ENCODE measurements around the gene NR5A1. TPM values are rescaled to one million over a fixed set of nuclear protein-coding genes. Genes with fewer than 3 reads are reported as not detected.

The NR5A1 gene
- total RNA-seq: not detected

GRCh38 chr9:124506931-124507879 lies at the start of gene NR5A1:
Gene NR5A1 (minus strand): TSS chr9:124507399. CDS start chr9:124503395, 4,004 bp downstream.
- TF ChIP-seq EP300 (IDR thresholded peaks at IDR 0.05) (no peak), POLR2A (IDR thresholded peaks at IDR 0.05) (no peak), POLR2AphosphoS5 (IDR thresholded peaks at IDR 0.05) (no peak), CTCF (IDR thresholded peaks at IDR 0.05) (no peak)
- ATAC-seq: no peak
- Histone ChIP-seq H3K4me3 (no peak within 1 kb of the TSS), H3K36me3 (no peaks in the 10 kb centered on the region), H3K9me3 (no peaks in the 10 kb centered on the region), H3K4me1 (peaks cover 0 to 24% (median 13%) of the 10 kb centered on the region in 3 donors), H3K27ac (no peak within 1 kb of the TSS), H3K27me3 (peaks cover 61% of the 10 kb centered on the region)
- 90 to 92% methylated on average over 4 to 7 of the region's 34 CpGs for WGBS, 2 donors (ENCODE audit: low coverage in 1 of 2)

- no peaks in the 10 kb centered on the region for H3K27me3 ChIP-seq
- WGBS, 2 donors (ENCODE audit: low coverage in 1 of 2): 60 to 77% methylated on average over 2 to 3 of the region's 3 CpGs
- H3K4me1 ChIP-seq: peaks cover 0 to 8% (median 0%) of the 10 kb centered on the region in 3 donors
- H3K9me3 ChIP-seq: no peaks in the 10 kb centered on the region
- H3K27ac ChIP-seq: no peak overlapping the region
- H3K36me3 ChIP-seq: no peaks in the 10 kb centered on the region
- no peak overlapping the region for H3K4me3 ChIP-seq
- ATAC-seq: no peak
- TF ChIP-seq CTCF (IDR thresholded peaks at IDR 0.05) (no peak), POLR2A (IDR thresholded peaks at IDR 0.05) (no peak), POLR2AphosphoS5 (IDR thresholded peaks at IDR 0.05) (no peak), EP300 (IDR thresholded peaks at IDR 0.05) (no peak)
These were observed 47.8 kb upstream of the NR5A1 start for GRCh38 chr9:124555043-124555442.

- TF ChIP-seq EP300 (IDR thresholded peaks at IDR 0.05): no peak
- TF ChIP-seq POLR2A (IDR thresholded peaks at IDR 0.05): no peak
- no peak for TF ChIP-seq POLR2AphosphoS5 (IDR thresholded peaks at IDR 0.05)
- TF ChIP-seq CTCF (IDR thresholded peaks at IDR 0.05): no peak
- Histone ChIP-seq H3K9me3 (no peaks in the 10 kb centered on the region), H3K4me3 (no peak overlapping the region), H3K27ac (no peak overlapping the region), H3K4me1 (peaks cover 0 to 8% (median 0%) of the 10 kb centered on the region in 3 donors), H3K36me3 (no peaks in the 10 kb centered on the region), H3K27me3 (no peaks in the 10 kb centered on the region)
- no peak for ATAC-seq
- WGBS, 2 donors (ENCODE audit: low coverage in 1 of 2): 32 to 40% methylated on average over 2 to 3 of the region's 3 CpGs
These were observed 46.5 kb upstream of the NR5A1 start for GRCh38 chr9:124553738-124554137.

GRCh38 chr9:124552273-124552605 lies 45.0 kb upstream of the NR5A1 start:
- H3K27me3 ChIP-seq: no peaks in the 10 kb centered on the region
- H3K9me3 ChIP-seq: no peaks in the 10 kb centered on the region
- no peak for ATAC-seq
- no peak for TF ChIP-seq POLR2A (IDR thresholded peaks at IDR 0.05)
- TF ChIP-seq CTCF (IDR thresholded peaks at IDR 0.05): no peak
- H3K27ac ChIP-seq: no peak overlapping the region
- WGBS, 2 donors (ENCODE audit: low coverage in 1 of 2): 83 to 94% methylated on average over 2 of the region's 2 CpGs
- no peak overlapping the region for H3K4me3 ChIP-seq
- H3K4me1 ChIP-seq: peaks cover 0 to 8% (median 0%) of the 10 kb centered on the region in 3 donors
- H3K36me3 ChIP-seq: no peaks in the 10 kb centered on the region

All from gastroesophageal sphincter (tissue), 4 donors.